ENCODE measurements around the gene IFNAR1.

DNA sequence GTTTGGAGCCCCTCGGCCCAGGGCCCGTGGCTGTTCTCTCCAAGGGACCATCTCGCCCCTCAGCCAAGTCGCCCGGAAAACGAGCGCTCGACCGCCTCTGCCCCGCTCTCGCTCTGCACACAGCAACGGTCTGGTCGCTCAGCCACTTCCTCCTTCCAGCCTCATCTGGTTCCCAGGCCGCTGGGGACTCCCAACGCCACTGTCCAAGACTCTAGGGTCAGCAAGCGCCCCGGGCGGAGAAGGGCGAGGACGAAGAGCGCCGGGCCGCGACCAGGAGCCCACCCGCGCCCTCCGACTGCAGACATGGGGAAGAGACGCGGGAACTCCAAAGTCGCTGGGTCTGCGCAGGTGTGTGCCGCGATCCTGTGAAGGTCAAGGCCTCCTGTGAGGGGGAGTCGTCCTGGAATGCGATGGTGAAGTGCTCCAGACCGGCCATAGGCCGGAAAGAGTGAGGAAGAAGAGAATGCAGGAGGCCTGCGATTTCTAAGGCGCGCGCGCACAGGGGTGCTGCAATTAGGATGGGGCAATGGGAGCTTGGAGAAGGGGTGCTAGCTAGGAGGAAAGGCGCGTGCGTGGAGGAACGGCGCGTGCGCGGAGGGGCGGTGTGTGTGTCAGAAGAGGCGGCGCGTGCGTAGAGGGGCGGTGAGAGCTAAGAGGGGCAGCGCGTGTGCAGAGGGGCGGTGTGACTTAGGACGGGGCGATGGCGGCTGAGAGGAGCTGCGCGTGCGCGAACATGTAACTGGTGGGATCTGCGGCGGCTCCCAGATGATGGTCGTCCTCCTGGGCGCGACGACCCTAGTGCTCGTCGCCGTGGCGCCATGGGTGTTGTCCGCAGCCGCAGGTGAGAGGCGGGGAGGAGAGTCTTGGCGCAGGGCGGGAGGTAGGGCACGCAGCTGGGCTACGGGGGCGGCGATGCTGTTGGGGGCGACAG is at the start of gene IFNAR1:
- TF ChIP-seq, protein P1, sequence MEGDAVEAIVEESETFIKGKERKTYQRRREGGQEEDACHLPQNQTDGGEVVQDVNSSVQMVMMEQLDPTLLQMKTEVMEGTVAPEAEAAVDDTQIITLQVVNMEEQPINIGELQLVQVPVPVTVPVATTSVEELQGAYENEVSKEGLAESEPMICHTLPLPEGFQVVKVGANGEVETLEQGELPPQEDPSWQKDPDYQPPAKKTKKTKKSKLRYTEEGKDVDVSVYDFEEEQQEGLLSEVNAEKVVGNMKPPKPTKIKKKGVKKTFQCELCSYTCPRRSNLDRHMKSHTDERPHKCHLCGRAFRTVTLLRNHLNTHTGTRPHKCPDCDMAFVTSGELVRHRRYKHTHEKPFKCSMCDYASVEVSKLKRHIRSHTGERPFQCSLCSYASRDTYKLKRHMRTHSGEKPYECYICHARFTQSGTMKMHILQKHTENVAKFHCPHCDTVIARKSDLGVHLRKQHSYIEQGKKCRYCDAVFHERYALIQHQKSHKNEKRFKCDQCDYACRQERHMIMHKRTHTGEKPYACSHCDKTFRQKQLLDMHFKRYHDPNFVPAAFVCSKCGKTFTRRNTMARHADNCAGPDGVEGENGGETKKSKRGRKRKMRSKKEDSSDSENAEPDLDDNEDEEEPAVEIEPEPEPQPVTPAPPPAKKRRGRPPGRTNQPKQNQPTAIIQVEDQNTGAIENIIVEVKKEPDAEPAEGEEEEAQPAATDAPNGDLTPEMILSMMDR (IDR thresholded peaks at IDR 0.05 in 2 of 3, conservative IDR thresholded peaks at IDR 0.05 in 1 of 3; ENCODE audit: insufficient read depth in 2 of 3, low read depth in 1 of 3, low read length in 3 of 3) = peak in 2 of 3 experiments; percentile 14 to 16; a peak in 2 of 6 replicates
- TF ChIP-seq KLF6 (CRISPR knock-in tag; IDR thresholded peaks at IDR 0.05; ENCODE audit: borderline replicate concordance) (no peak), RAD21 (CRISPR knock-in tag; conservative IDR thresholded peaks at IDR 0.05 in 1 of 2, IDR thresholded peaks at IDR 0.05 in 1 of 2) (peak in 1 of 2 experiments; percentile 40; a peak in 3 of 4 replicates), L3MBTL2 (IDR thresholded peaks at IDR 0.05) (peak; percentile 93), ZBED1 (IDR thresholded peaks at IDR 0.05) (no peak; the same call in 1 of the 2 replicates), MYC (IDR thresholded peaks at IDR 0.05; ENCODE audit: low read depth, low read length) (peak; percentile 91), MYC (CRISPR knock-in tag; IDR thresholded peaks at IDR 0.05; ENCODE audit: borderline replicate concordance, low read depth) (peak; percentile 71; the same call in 1 of the 2 replicates), ZNF146 (CRISPR knock-in tag; IDR thresholded peaks at IDR 0.05; ENCODE audit: unreplicated experiment) (no peak), ZNF23 (CRISPR knock-in tag; IDR thresholded peaks at IDR 0.05) (no peak), POLR2AphosphoS5 (IDR thresholded peaks at IDR 0.05; ENCODE audit: control insufficient read depth, insufficient read depth, low read depth, low read length) (peak; percentile 82), NRF1 (conservative IDR thresholded peaks at IDR 0.05 in 1 of 2, IDR thresholded peaks at IDR 0.05 in 1 of 2) (peak; percentile 100), GATA2 (CRISPR knock-in tag; IDR thresholded peaks at IDR 0.05) (no peak), ZNF24 (IDR thresholded peaks at IDR 0.05) (peak; percentile 37; the same call in 1 of the 2 replicates), RCOR1 (IDR thresholded peaks at IDR 0.05; ENCODE audit: borderline replicate concordance in 1 of 2, low read depth in 2 of 2, low read length in 2 of 2) (peak in 1 of 2 experiments; percentile 56; a peak in 3 of 4 replicates), HDAC1 (IDR thresholded peaks at IDR 0.05) (peak in 1 of 2 experiments; percentile 90; a peak in 2 of 4 replicates)
